ENCODE data around the gene NDUFA3. TPM values are rescaled to one million over a fixed set of nuclear protein-coding genes. Genes with fewer than 3 reads are reported as not detected.
A peak's percentile ranks its signal among the peaks of the same experiment; 100 is the strongest.
"Not testable (repeated sequence)": the region's sequence is repeated elsewhere in the genome, so short reads cannot be mapped to it uniquely, and the experiment has no call there.

NDUFA3 gene
- 112 TPM for polyA plus RNA-seq (ENCODE audit: insufficient read length)

DNA sequence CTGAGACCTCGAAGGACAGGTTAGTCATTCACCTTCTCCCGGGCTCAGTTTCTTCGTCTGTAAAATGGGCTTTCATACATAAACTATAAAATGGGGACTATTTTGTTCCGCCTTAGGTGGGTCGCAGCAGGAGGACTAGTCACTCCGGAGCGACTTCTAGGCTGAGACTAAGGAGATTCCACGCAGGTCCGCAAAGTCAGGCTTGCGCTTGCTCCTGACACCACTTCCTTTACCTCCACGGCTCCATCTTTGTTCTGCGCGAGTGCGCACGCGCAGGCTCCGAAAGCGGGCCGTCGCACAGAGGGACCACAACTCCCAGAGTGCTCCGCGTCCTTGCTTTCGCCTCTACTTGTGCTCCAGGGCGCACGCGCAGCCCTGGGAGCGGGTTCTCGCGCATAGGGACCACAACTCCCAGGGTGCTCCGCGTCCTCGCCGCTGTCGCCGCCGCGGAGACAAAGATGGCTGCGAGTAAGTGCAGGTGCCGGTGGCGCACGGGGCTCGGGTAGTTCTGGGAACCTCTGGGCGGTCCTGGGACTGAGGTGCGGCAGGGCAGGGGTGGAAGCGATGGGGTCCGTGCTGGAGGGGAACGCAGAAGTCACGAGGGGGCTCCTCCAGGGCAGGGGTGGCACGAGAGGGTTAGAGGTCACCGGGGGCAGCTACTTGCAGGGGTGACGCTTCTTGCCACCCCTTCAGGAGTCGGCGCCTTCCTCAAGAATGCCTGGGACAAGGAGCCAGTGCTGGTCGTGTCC, at the start of gene NDUFA3:
NDUFA3 (plus strand) TSS at position 435 of the 749 bp plus-strand sequence; CDS start at position 459, 24 bp downstream.
- DNase-seq: peak; percentile 100

GRCh38 chr19:54062643-54063042, 40.0 kb upstream of the NDUFA3 start:
- DNase-seq: no peak

DNA sequence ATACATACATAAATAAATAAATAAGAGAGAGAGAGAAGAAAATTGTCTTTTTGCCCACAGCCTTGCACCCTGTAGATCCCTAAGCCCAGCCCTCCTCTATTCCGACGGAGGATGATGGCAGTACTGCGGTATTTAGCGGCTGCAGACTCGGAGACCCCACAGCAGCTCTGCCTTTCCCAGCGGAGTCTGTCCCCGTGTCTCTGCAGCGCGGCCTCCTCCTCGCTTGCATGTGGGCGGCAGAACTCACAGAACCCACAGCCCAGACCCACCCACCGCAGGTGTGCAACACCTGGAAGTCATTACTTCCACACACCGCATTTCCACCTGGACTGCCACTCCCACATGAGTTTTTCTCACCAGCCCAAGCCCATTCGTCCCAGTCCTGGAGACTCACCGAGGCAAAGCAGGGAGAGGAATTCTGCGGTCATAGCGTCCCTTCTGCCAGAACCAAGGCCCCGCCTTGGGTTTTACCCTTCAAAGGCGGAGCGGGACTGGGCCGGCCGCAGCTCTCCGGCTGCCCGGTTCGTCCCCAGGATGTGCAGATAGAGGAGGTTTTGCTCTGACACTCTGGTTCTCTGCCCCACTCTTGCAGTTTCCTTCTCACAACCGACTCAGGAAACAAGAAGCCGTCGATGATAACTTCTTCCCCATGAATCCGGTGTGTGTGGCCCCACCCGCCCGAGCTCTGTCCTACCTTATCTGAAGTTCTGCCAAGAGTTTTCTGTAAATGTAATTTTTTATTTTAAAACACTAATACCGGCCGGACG, 39.1 kb upstream of the NDUFA3 start, which contains the start of gene VSTM1:
VSTM1 (minus strand) TSS at position 548 of the 767 bp plus-strand sequence; CDS start at position 428, 120 bp downstream.
- no peak for DNase-seq

- DNase-seq: no peak
These were observed 33.2 kb upstream of the NDUFA3 start for GRCh38 chr19:54069470-54069869.

DNA sequence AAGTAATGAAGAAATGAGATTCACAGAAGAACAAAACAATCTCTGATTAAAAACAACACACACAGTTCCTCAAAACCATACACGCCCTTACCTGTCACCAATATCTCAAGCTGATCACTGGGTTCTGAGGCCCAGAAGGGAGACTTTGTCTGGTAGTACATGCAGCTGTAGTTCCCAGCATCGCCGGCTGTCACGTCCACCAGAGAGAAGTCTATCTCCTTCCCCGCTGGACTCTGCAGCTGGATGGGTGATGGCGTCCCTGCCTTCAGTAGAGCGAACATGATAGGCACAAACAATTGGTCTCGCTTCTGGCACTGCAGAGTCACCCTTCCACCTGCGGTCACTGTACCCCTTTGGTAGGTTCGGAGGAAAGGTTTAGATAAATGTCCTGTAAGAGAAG, 28.8 kb upstream of the NDUFA3 start:
- DNase-seq: no peak

DNA sequence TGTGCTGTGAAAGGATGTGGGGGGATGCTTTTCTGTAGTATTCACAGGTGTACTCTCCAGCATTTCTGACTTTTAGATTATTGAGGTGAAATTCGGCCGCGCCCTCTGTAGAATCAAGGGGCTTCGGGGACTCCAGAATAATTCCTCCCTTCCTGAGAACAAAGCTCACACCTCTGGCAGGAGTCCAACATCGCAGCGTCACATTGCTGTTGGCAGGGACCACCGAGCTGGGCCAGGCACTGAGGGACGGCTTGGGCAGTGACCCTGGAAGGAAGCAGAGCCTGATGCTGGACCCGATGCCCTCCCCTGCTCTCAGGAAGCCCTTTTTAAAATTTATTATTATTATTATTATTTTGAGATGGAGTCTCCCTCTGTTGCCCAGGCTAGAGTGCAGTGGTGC, 27.8 kb upstream of the NDUFA3 start:
- no peak for DNase-seq

GRCh38 chr19:54077334-54077733, 25.3 kb upstream of the NDUFA3 start:
- no peak for DNase-seq

DNA sequence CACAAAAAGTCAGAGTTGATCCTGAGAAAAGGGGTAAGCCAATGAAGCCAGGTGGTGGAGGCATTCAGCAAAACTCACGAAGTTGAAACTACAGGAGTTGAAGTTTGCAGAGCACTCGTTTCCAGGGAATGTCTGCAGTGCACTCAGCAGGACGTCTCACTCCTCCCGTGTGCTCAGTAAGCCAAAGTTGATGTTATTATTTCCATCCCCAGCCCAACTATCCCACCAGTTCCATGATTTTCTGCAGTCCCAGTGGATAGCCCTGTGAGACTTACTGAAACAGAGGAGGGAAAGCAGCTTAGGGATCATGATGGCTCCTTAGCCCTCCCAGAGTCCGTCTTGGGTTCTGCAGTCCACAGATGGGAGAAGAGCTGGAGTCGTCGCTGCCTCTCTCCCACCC, 21.6 kb upstream of the NDUFA3 start, which contains the start of gene TARM1:
TARM1 (minus strand) TSS at position 334 of the 400 bp plus-strand sequence; CDS start at position 309, 25 bp downstream.
- DNase-seq: no peak

DNA sequence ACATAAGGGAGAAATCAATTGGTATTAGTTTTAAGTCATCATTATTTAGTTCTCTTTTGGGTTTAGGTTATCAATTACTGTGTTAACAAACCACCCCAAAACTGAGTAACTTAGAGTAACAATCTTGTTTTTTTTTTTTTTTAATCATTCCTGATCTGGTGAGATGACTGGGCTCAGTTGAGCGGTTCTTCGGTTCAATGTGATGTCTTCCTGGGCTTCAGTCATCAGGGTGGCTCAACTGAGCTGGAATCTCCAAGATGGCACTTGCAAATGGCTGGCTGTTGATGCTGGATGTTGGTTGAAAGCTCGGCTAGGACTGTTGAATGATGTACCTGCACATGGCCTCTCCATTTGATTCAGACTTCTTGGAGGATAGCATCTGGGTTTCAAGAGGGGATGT, 18.2 kb upstream of the NDUFA3 start:
- DNase-seq: no peak

DNA sequence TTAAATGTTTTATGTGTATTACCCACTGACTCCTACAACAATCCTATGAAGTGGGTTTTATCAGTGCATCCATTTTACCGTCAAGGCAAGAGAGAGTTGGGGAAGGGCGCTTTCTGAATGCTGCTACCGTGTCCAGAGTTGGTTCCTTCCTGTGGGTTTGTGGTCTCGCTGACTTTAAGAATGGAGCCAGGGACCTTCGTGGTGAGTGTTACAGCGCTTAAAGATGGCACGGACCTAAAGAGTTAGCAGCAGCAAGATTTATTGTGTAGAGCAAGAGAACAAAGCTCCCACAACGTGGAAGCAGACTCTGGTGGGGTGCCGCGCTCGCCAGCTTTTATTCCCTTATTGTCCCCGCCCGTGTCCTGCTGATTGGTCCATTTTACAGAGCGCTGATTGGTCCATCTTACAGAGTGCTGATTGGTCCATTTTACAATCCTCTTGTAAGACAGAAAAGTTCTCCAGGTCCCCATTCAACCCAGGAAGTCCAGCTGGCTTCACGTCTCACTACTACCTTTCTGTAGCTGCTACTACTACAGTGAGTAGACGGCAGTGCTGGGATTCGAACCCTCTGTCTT, 8.1 kb upstream of the NDUFA3 start:
- no peak for DNase-seq

GRCh38 chr19:54095136-54095858, 7.4 kb upstream of the NDUFA3 start:
- no peak for DNase-seq

DNA sequence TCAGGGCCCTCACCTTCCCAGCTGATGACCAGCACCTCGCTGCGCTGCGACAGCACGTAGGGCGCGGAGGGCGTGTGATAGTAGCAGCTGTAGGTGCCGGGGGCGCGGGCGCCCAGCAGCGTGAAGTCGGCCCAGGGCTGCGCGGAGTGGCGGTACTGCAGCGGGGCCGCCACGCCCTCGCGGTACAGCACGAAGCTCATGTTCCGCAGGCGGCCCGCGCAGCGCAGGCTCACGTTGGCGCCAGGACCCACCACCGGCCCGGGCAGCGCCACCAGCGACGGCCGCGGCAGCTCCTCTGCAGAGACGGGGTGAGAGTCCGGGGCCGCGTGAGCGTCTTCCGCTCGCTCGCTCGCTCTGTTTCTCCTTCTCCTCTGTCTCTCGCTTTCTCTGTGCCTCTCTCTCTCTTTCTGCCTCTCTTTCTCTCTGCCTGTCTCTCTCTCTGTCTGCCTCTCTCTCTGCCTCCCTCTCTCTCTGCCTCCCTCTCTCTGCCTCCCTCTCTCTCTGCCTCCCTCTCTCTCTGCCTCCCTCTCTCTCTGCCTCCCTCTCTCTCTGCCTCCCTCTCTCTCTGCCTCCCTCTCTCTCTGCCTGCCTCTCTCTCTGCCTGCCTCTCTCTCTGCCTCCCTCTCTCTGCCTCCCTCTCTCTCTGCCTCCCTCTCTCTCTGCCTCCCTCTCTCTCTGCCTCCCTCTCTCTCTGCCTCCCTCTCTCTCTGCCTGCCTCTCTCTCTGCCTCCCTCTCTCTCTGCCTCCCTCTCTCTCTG, 6.6 kb upstream of the NDUFA3 start:
- DNase-seq: peak; percentile 34

GRCh38 chr19:54096617-54097106, 6.0 kb upstream of the NDUFA3 start:
- no peak for DNase-seq

DNA sequence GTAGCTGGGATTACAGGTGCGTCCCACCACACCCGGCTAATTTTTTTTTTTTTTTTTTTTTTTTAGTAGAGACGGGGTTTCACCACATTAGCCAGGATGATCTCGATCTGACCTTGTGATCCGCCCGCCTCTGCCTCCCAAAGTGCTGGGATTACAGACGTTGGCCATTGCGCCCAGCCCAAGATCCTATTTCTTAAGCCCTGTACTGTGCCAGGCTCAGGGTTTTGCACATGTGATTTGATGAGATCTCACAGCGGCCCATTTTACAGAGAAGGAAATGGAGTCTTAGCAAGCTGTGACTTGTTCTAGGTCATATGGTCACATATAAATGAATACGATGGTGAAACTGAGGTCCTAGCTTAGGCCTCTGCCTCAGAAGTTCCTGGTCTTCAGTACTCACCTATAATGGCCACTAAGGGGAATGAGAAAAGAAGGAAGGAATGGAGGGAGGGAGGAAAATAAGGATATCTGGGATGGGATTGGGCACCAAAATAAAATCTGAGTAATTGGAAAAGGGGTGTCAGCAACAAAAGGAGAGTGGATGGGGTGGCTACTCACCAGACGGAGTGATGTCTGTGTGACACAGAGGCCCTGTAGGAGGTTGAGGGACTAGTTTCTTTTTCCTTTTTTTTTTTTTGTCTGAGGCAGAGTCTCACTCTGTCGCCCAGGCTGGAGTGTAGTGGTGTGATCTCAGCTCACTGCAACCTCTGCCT, 3.3 kb upstream of the NDUFA3 start:
- no peak for DNase-seq

DNA sequence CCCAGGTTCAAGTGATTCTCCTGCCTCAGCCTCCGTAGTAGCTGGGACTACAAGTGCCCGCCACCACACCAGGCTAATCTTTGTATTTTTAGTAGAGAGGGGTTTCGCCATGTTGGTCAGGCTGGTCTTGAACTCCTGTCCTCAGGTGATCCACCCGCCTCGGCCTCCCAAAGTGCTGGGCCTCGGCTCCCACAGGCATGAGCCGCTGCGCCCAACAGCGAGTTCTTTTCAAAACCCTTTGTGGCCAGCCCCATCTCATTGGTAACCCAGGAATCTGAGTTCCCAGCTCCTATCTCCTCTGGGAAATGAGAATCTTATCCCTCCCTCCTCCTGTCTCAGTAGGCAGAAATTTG, 2.8 kb upstream of the NDUFA3 start:
- DNase-seq: not testable (repeated sequence)

- no peak for DNase-seq
These were observed 2.1 kb upstream of the NDUFA3 start, which contains the start of gene OSCAR for GRCh38 chr19:54100561-54100960. OSCAR (minus strand) TSS chr19:54100803; CDS start chr19:54100792, 11 bp downstream.

DNA sequence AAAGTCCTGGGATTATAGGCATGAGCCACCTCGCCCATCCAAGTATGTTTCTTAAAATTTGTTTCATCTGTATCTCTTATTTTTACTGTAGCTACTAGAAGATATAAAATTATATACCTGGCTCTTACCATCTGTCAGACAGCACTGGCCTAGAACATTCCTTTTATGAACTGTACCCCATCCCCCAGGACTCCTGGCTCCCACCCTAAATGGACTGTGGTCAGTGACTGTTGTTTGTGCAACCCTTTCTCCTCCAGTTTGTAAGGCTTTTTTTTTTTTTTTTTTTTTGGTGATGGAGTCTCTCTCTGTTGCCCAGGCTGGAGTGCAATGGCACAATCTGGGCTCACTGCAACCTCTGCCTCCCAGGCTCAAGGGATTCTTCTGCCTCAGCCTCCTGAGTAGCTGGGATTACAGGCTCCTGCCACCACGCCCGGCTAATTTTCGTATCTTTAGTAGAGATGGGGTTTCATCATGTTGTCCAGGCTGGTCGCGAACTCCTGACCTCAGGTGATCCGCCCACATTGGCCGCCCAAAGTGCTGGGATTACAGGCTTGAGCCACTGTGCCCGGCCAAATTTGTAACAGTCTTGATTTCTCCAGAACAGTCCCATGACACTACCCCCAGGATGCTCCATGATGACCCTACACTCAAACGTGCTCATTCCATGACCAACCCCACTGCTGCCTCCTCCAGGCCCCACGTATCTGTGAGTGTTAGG, 2.5 kb downstream of the NDUFA3 start:
- no peak for DNase-seq

DNA sequence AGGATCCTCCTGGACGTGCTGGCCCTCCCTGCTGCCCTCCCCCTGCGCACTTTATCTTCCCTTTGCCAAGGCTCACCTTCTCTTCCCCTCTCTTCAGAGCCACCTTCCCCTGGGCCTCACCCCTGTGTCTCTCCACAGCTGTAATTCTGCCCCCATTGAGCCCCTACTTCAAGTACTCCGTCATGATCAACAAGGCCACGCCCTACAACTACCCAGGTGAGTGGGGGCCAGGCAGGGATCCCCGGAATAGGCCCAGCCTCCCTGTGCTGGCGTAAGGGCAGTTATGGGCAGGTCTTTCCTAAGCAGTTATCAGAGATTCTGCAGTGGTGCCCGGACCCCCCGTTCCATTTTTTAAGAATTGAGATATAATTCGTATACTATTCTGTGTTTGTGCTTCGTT, 3.1 kb downstream of the NDUFA3 start:
- no peak for DNase-seq

- DNase-seq: no peak
These were observed 4.1 kb downstream of the NDUFA3 start for GRCh38 chr19:54106716-54107115.

- DNase-seq: no peak
These were observed 5.3 kb downstream of the NDUFA3 start for GRCh38 chr19:54107876-54108490.

Data from hindlimb muscle (tissue), 1 donor.